GM23338 (cell line): ENCODE measurements around the gene GNPDA1. TPM values are rescaled to one million over a fixed set of nuclear protein-coding genes. Genes with fewer than 3 reads are reported as not detected.

Source experiments
- ATAC-seq: fragments of 200-7000 bp; cut with Tn5 transposase; 3 replicates; pipeline ENCODE4 v1.9.1; 2020
- DNase-seq: peaks from one replicate; pipeline ENCODE4 v3.0.0-alpha.2; 2015; ENCODE audit warnings: low spot score
- H2AFZ ChIP-seq: fragments of 200-600 bp; sonication (generic); 2 replicates; pipeline ENCODE4 v1.8.0; 2016; ENCODE audit warnings: antibody characterized with exemption, mild to moderate bottlenecking, moderate library complexity
- H3F3A ChIP-seq: fragments of 200-600 bp; sonication (generic); replicated peaks from 2 replicates; pipeline ENCODE4 v1.8.0; 2017; ENCODE audit warnings: antibody characterized with exemption, mixed run types, low read depth
- H3K27ac ChIP-seq: fragments of 200-600 bp; sonication (generic); 2 replicates; pipeline ENCODE4 v1.6.1; 2016; ENCODE audit warnings: low read depth
- H3K27me3 ChIP-seq: fragments of 200-600 bp; sonication (generic); 2 replicates; pipeline ENCODE4 v1.8.0; 2016; ENCODE audit warnings: mild to moderate bottlenecking, mixed run types, moderate library complexity; ENCODE audit not compliant: insufficient read depth
- H3K36me3 ChIP-seq: fragments of 200-600 bp; sonication (generic); 2 replicates; pipeline ENCODE4 v1.8.0; 2016; ENCODE audit warnings: mild to moderate bottlenecking; ENCODE audit not compliant: insufficient read depth
- H3K4me1 ChIP-seq: fragments of 200-600 bp; sonication (generic); 2 replicates; pipeline ENCODE4 v1.8.0; 2016; ENCODE audit warnings: mild to moderate bottlenecking, moderate library complexity; ENCODE audit not compliant: insufficient read depth
- H3K4me2 ChIP-seq: fragments of 200-600 bp; sonication (generic); 2 replicates; pipeline ENCODE4 v1.7.1; 2017; ENCODE audit warnings: mixed run types
- H3K4me3 ChIP-seq: fragments of 200-600 bp; sonication (generic); 2 replicates; pipeline ENCODE4 v1.6.1; 2016; ENCODE audit warnings: mixed run types
- H3K79me2 ChIP-seq: fragments of 200-600 bp; sonication (generic); replicated peaks from 2 replicates; pipeline ENCODE4 v1.8.0; 2017; ENCODE audit warnings: mild to moderate bottlenecking; ENCODE audit not compliant: insufficient read depth
- H3K9me2 ChIP-seq: fragments of 200-600 bp; sonication (generic); 2 replicates; pipeline ENCODE4 v1.8.0; 2017; ENCODE audit not compliant: insufficient read depth
- H4K20me1 ChIP-seq: fragments of 200-600 bp; sonication (generic); replicated peaks from 2 replicates; pipeline ENCODE4 v1.8.0; 2017; ENCODE audit warnings: mild to moderate bottlenecking; ENCODE audit not compliant: insufficient read depth
- H3K27ac Mint-ChIP-seq: 2 replicates; pipeline ENCODE4 v1.8.0; 2020; ENCODE audit warnings: inconsistent platforms, mild to moderate bottlenecking, moderate library complexity, mixed read lengths
- H3K27me3 Mint-ChIP-seq: 3 replicates; pipeline ENCODE4 v1.8.0; 2022; ENCODE audit warnings: low read depth, mild to moderate bottlenecking, moderate library complexity, mixed read lengths, inconsistent platforms; ENCODE audit not compliant: insufficient read depth, poor library complexity
- H3K36me3 Mint-ChIP-seq: 3 replicates; pipeline ENCODE4 v1.8.0; 2021; ENCODE audit warnings: low read depth, mild to moderate bottlenecking, inconsistent platforms, moderate library complexity, mixed read lengths
- H3K4me1 Mint-ChIP-seq: 3 replicates; pipeline ENCODE4 v1.8.0; 2020; ENCODE audit warnings: mild to moderate bottlenecking, inconsistent platforms, mixed read lengths
- H3K4me3 Mint-ChIP-seq: 3 replicates; pipeline ENCODE4 v1.8.0; 2021; ENCODE audit warnings: moderate library complexity, mild to moderate bottlenecking, inconsistent platforms, mixed read lengths
- H3K9me3 Mint-ChIP-seq: 3 replicates; pipeline ENCODE4 v1.8.0; 2020; ENCODE audit warnings: moderate library complexity, mild to moderate bottlenecking, inconsistent platforms, mixed read lengths
- CREB1 ChIP-seq: fragments of 250-450 bp; sonication (Bioruptor Pico); IDR thresholded peaks from 2 replicates; pipeline ENCODE4 v1.5.0; 2020; ENCODE audit warnings: low read depth, mild to moderate bottlenecking, moderate library complexity
- CTCF ChIP-seq, 2 experiments: fragments of 200-600 bp in 1 of 2; sonication (generic) in 1 of 2; conservative IDR thresholded peaks; 2 replicates each; pipeline versions ENCODE4 v1.5.1 to v1.6.1; 2016 to 2017; ENCODE audit warnings: antibody characterized with exemption in 2 of 2, low read depth in 2 of 2, mild to moderate bottlenecking in 2 of 2, moderate library complexity in 1 of 2
- ETS1 ChIP-seq: IDR thresholded peaks from 2 replicates; pipeline ENCODE4 v1.6.1; 2016; ENCODE audit warnings: antibody characterized with exemption
- EZH2 ChIP-seq: fragments of 200-600 bp; sonication (generic); IDR thresholded peaks from one replicate; pipeline ENCODE4 v1.8.0; 2017; ENCODE audit warnings: antibody characterized with exemption, mild to moderate bottlenecking, low read depth; ENCODE audit not compliant: unreplicated experiment
- EZH2phosphoT487 ChIP-seq: fragments of 200-600 bp; sonication (generic); IDR thresholded peaks from one replicate; pipeline ENCODE4 v1.8.1; 2018; ENCODE audit warnings: antibody characterized with exemption; ENCODE audit not compliant: unreplicated experiment
- JUNB ChIP-seq: IDR thresholded peaks from one replicate; pipeline ENCODE4 v1.6.1; 2016; ENCODE audit warnings: antibody characterized with exemption; ENCODE audit not compliant: unreplicated experiment
- NANOG ChIP-seq: IDR thresholded peaks from 2 replicates; pipeline ENCODE4 v1.6.1; 2016; ENCODE audit warnings: antibody characterized with exemption, borderline replicate concordance
- POLR2AphosphoS5 ChIP-seq: IDR thresholded peaks from 2 replicates; pipeline ENCODE4 v1.6.1; 2016; ENCODE audit warnings: antibody characterized with exemption, low read depth
- REST ChIP-seq: IDR thresholded peaks from one replicate; pipeline ENCODE4 v1.6.1; 2018; ENCODE audit warnings: antibody characterized with exemption; ENCODE audit not compliant: unreplicated experiment
- STAT1 ChIP-seq: IDR thresholded peaks from one replicate; pipeline ENCODE4 v1.6.1; 2016; ENCODE audit warnings: antibody characterized with exemption; ENCODE audit not compliant: unreplicated experiment
- ZNF114 ChIP-seq: fragments of 250-450 bp; sonication (Bioruptor Pico); IDR thresholded peaks from 2 replicates; pipeline ENCODE4 v1.5.0; 2020; ENCODE audit warnings: mild to moderate bottlenecking, moderate library complexity
- ZNF331 ChIP-seq: fragments of 250-450 bp; sonication (Bioruptor Pico); IDR thresholded peaks from 2 replicates; pipeline ENCODE4 v1.5.0; 2020; ENCODE audit warnings: low read depth, mild to moderate bottlenecking, moderate library complexity
- ZNF462 ChIP-seq: fragments of 250-450 bp; sonication (Bioruptor Pico); IDR thresholded peaks from 2 replicates; pipeline ENCODE4 v1.5.0; 2020; ENCODE audit warnings: mild to moderate bottlenecking, moderate library complexity
- polyA plus RNA-seq: library from polyadenylated mRNA; unstranded; fragments of >200 nt; fragmentation: Nextera tagmentation; extraction: Ambion mirVana; gene quantifications from 2 replicates; pipeline ENCODE4 v1.2.1, GENCODE V29; 2016
- total RNA-seq: library from RNA; depleted of rRNA; stranded (reverse); fragments of >200 nt; shearing (Covaris generic); gene quantifications from 2 replicates; pipeline ENCODE4 v1.2.3, GENCODE V29; 2014

GNPDA1 gene
- total and polyA plus RNA-seq, 2 experiments from 2014 or later, result 47.6 to 117 TPM

GRCh38 chr5:141961466-141961865 is 51.4 kb downstream of the GNPDA1 start:
- Histone ChIP-seq H2AFZ (no peak overlapping the region), H3K4me3 (no peak overlapping the region), H3K79me2 (no peaks in the 10 kb centered on the region), H3F3A (no peaks in the 10 kb centered on the region), H3K36me3 (no peaks in the 10 kb centered on the region), H3K4me1 (peaks cover 16% of the 10 kb centered on the region; the same call in 1 of the 2 replicates), H3K9me2 (no peaks in the 10 kb centered on the region), H4K20me1 (no peaks in the 10 kb centered on the region), H3K27me3 (no peaks in the 10 kb centered on the region), H3K4me2 (no peak overlapping the region), H3K27ac (no peak overlapping the region)
- ATAC-seq (no peak), DNase-seq (no peak)
- Mint-ChIP-seq H3K4me3 (no peak overlapping the region), H3K27ac (no peak overlapping the region; the same call in 1 of the 2 replicates), H3K27me3 (peaks cover 3% of the 10 kb centered on the region), H3K9me3 (no peaks in the 10 kb centered on the region), H3K36me3 (no peaks in the 10 kb centered on the region), H3K4me1 (peaks cover 37% of the 10 kb centered on the region)
- no peak for TF ChIP-seq POLR2AphosphoS5
- TF ChIP-seq REST, result no peak
- TF ChIP-seq EZH2, result no peak
- TF ChIP-seq STAT1, result no peak
- TF ChIP-seq ZNF462 (CRISPR knock-in tag), result no peak
- no peak for TF ChIP-seq ZNF114
- no peak for TF ChIP-seq ZNF331 (CRISPR knock-in tag)
- TF ChIP-seq CREB1 (CRISPR knock-in tag), result no peak
- no peak for TF ChIP-seq EZH2phosphoT487
- no peak for TF ChIP-seq NANOG
- no peak for TF ChIP-seq CTCF (conservative IDR thresholded peaks at IDR 0.05; ENCODE audit: low read depth in 2 of 2)
- TF ChIP-seq JUNB, result no peak
- TF ChIP-seq ETS1, result no peak
